ENCODE data around the gene RAP1GAP2.
A peak's percentile ranks its signal among the peaks of the same experiment; 100 is the strongest.
"Not testable (repeated sequence)": the region's sequence is repeated elsewhere in the genome, so short reads cannot be mapped to it uniquely, and the experiment has no call there.

The RAP1GAP2 gene

DNA sequence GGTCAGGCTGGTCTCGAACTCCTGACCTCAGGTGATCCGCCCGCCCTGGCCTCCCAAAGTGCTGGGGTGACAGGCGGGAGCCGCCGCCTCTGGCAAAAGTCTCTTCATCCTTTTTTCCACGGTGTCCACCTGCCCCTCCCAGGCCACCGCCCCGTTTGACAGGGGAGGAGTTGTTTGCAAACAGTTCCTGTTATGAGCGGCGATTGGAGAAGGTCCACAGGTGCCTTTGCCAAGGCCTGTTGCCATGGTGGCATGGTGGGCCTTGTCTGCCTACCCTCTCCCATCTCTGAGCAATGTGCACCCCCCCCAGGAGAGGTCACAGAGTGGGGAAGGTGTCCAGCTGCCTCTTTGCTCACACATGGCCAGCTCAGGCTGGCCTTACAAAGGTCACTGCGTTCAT, 16.0 kb upstream of the RAP1GAP2 start:
- no peak overlapping the region for H3K4me3 Mint-ChIP-seq
- no peak overlapping the region for H3K27ac Mint-ChIP-seq
- H3K27me3 Mint-ChIP-seq = peaks cover 75% of the 10 kb centered on the region
- H3K9me3 Mint-ChIP-seq = peaks cover 2% of the 10 kb centered on the region
- H3K36me3 Mint-ChIP-seq = no peaks in the 10 kb centered on the region
- peaks cover 10% of the 10 kb centered on the region for H3K4me1 Mint-ChIP-seq
- CTCF ChIA-PET = no interaction called here
- no peak for DNase-seq

DNA sequence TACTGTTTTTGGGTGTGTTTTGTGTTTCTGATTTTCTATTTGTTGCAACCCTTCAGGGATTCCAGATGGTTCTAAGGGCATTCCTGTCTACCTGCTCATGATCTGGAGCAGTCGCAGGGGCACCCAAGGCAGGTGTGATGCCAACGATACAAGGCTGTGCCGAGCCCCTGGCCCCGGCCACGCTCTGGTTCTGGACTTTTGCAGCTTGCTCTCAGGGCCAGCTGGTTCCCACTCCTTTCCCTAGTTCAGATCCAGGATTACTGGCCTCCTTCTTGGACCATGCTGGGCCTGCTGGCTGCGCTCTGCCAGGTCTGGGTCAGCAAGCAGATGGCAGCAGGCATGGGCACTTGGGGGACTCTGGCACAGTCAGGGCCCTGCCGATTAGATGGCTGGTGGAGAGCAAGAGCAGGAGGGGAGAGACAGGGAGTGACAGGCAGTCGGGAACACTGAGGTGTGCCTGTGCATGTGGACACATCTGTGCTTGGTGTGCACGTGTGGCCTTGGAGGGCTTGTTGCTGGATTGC, 15.2 kb upstream of the RAP1GAP2 start:
- DNase-seq = no peak
- H3K4me1 Mint-ChIP-seq = peaks cover 11% of the 10 kb centered on the region
- peaks cover 2% of the 10 kb centered on the region for H3K9me3 Mint-ChIP-seq
- H3K27me3 Mint-ChIP-seq = peaks cover 67% of the 10 kb centered on the region
- no peak overlapping the region for H3K4me3 Mint-ChIP-seq
- H3K36me3 Mint-ChIP-seq = no peaks in the 10 kb centered on the region
- CTCF ChIA-PET = no interaction called here
- H3K27ac Mint-ChIP-seq = no peak overlapping the region

DNA sequence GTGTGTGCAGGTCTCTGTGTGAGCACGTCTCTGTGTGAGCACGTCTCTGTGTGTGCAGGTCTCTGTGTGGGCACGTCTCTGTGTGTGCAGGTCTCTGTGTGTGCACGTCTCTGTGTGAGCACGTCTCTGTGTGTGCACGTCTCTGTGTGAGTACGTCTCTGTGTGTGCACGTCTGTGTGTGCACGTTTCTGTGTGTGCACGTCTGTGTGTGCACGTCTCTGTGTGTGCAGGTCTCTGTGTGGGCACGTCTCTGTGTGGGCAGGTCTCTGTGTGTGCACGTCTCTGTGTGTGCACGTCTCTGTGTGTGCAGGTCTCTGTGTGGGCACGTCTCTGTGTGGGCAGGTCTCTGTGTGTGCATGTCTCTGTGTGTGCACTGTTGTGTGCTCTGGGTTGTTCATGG, 14.6 kb upstream of the RAP1GAP2 start:
- H3K36me3 Mint-ChIP-seq, H3K4me3 Mint-ChIP-seq, H3K9me3 Mint-ChIP-seq, DNase-seq, CTCF ChIA-PET, H3K27ac Mint-ChIP-seq: not testable (repeated sequence)
- Mint-ChIP-seq H3K4me1 (peaks cover 16% of the 10 kb centered on the region), H3K27me3 (peaks cover 67% of the 10 kb centered on the region)

DNA sequence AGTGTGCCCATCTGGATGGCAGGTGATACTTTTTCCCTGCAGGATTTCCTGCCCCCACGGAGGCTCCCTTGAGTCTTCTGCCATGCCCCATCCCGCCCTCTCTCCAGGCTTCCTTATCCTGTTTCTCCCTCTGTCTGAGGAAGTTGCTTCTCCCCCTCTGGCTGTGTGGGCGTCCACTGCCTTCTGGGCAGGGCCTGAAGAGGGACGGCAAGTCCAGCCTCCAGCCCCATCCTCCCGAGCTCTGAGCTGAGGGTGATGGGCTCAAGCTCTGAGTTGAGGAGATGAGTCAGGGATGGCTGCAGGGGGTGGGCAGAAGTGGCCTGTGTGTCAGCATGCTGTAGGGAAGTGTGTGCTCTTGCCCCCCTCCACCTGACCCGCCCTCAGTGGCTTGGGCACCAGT, 14.2 kb upstream of the RAP1GAP2 start:
- Mint-ChIP-seq H3K4me1 (peaks cover 13% of the 10 kb centered on the region), H3K36me3 (no peaks in the 10 kb centered on the region), H3K4me3 (no peak overlapping the region), H3K9me3 (peaks cover 2% of the 10 kb centered on the region), H3K27ac (no peak overlapping the region), H3K27me3 (peaks cover 63% of the 10 kb centered on the region)
- CTCF ChIA-PET = interaction anchor here (0.8 to 1.7 kb wide), 3 partner anchors 33 to 202 kb away, joined by 3 to 4 read pairs (median 4); no protein-coding TSS in a partner anchor
- no peak for DNase-seq

DNA sequence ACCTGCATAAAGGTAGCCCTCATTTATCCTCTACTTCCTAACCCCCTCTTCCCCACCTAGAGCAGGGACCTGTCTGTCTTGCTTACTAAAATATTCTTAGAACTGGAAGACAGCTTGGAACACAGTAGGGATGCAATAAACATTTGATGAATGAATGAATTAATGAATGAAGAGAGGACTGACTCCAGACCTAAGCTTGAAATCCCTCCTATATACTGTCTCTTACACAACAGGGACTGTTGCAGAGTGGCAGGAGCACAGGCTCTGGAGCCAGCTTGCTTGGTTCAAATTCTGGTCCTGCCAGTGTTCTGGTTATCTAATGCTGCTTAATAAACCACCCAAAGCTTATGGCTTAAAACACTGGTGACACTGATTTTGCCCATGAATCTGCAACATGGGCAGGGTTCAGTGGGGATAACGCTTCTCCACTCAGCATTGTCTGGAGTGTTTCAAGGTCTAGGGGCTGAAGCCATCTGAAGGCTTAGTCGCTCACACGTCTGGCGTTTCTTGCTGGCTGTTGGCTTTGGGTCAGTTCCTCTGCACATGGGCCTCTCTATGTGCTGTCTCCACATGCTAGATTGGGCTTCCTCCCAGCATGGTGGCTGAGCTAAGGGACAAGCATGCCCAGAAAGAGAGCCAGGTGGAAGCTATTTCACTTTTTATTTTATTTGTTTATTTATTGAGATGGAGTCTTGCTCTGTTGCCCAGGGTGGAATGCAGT, 12.8 kb upstream of the RAP1GAP2 start:
- no peaks in the 10 kb centered on the region for H3K36me3 Mint-ChIP-seq
- H3K9me3 Mint-ChIP-seq = peaks cover 2% of the 10 kb centered on the region
- peaks cover 22% of the 10 kb centered on the region for H3K4me1 Mint-ChIP-seq
- CTCF ChIA-PET = interaction anchor here (1.2 to 1.7 kb wide), 2 partner anchors 13 to 31 kb away, joined by 3 to 4 read pairs; partner anchors contain the start of gene RAP1GAP2
- no peak overlapping the region for H3K4me3 Mint-ChIP-seq
- H3K27ac Mint-ChIP-seq = no peak overlapping the region
- H3K27me3 Mint-ChIP-seq = peaks cover 60% of the 10 kb centered on the region
- no peak for DNase-seq

DNA sequence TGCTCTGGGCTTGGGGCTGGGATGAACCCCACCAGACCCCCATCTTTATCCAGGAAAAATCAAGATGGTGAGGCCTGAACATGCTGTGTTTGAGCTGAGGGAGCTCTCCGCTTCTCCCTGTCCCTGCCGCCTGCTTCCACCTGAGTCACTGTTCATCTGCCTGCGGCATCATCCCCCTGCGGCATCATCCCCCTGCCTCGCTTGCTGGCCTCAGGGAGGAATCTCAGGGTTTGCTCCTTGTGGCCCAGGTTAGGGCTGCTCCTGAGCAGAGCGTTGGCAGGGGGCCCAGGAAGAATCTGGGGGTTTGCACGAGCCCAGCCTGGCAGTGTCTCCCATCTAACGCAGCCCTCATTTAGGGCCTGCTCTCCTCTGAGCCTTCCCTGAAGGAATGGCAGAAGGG, 11.4 kb upstream of the RAP1GAP2 start:
- Mint-ChIP-seq H3K4me1 (peaks cover 28% of the 10 kb centered on the region), H3K27me3 (peaks cover 59% of the 10 kb centered on the region), H3K9me3 (peaks cover 2% of the 10 kb centered on the region), H3K27ac (no peak overlapping the region), H3K36me3 (no peaks in the 10 kb centered on the region), H3K4me3 (no peak overlapping the region)
- no peak for DNase-seq
- CTCF ChIA-PET = interaction anchor here (1.3 to 2.6 kb wide), 6 partner anchors 8 to 64 kb away, joined by 4 to 24 read pairs (median 20); partner anchors contain the start of gene RAP1GAP2

DNA sequence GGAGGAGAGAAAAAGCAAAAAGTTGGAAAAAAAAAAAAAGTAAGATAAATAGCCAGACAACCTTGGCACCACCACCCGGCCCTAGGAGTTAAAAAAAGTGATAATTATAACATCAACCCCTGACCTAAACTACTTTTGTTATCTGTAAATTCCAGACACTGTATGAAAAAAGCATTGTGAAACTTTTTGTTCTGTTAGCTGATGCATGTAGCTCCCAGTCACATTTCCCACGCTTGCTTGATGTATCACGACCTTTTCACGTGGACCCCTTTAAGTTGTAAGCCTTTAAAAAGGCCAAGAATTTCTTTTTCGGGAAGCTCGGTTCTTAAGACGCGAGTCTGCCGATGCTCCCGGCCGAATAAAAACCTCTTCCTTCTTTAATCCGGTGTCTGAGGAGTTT, 10.9 kb upstream of the RAP1GAP2 start:
- not testable (repeated sequence) for H3K4me3 Mint-ChIP-seq, H3K27ac Mint-ChIP-seq
- CTCF ChIA-PET = interaction anchor here (0.7 to 2.6 kb wide), 10 partner anchors 9 to 226 kb away, joined by 3 to 24 read pairs (median 10); partner anchors contain the start of gene RAP1GAP2

DNA sequence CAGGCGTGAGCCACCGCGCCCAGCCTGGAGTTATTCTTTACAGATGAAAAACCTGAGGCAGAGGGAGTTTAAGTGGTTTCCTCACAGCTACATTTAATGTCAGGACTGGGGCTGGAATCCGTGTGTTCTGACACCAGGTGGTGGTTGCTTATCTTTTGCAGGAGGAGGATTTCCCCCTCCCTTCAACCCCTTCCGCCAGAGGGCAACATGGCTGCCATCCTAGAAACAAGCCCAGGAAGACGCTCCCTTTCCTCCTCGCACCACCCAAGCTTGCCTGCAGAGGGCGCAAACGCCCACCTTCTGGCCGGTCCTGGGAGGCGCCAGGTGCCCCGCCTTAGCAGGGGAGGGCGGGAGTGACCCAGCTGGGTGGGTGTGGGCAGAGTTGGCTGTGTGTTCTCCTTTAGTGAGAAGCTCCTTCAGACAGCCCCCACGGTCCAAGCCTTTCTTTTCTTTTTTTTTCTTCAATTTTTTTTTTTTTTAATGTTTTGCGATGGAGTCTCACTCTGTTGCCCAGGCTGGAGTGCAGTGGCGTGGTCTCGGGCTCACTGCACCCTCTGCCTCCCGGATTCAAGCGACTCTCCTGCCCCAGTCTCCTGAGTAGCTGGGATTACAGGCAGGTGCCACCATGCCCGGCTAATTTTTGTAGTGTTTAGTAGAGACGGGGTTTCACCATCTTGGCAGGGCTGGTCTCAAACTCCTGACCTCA, 9.9 kb upstream of the RAP1GAP2 start:
- no peaks in the 10 kb centered on the region for H3K36me3 Mint-ChIP-seq
- peaks cover 61% of the 10 kb centered on the region for H3K27me3 Mint-ChIP-seq
- DNase-seq = peak; percentile 94
- no peak overlapping the region for H3K27ac Mint-ChIP-seq
- CTCF ChIA-PET = interaction anchor here (0.7 to 2.6 kb wide), 17 partner anchors 10 to 404 kb away, joined by 3 to 24 read pairs (median 4); partner anchors contain the start of gene RAP1GAP2
- H3K4me3 Mint-ChIP-seq = no peak overlapping the region
- peaks cover 38% of the 10 kb centered on the region for H3K4me1 Mint-ChIP-seq
- peaks cover 2% of the 10 kb centered on the region for H3K9me3 Mint-ChIP-seq

More for the DNA sequence above, 10.9 kb upstream of the RAP1GAP2 start:
- H3K4me1 Mint-ChIP-seq = peaks cover 30% of the 10 kb centered on the region
- DNase-seq, H3K9me3 Mint-ChIP-seq, H3K36me3 Mint-ChIP-seq: not testable (repeated sequence)
- peaks cover 59% of the 10 kb centered on the region for H3K27me3 Mint-ChIP-seq

DNA sequence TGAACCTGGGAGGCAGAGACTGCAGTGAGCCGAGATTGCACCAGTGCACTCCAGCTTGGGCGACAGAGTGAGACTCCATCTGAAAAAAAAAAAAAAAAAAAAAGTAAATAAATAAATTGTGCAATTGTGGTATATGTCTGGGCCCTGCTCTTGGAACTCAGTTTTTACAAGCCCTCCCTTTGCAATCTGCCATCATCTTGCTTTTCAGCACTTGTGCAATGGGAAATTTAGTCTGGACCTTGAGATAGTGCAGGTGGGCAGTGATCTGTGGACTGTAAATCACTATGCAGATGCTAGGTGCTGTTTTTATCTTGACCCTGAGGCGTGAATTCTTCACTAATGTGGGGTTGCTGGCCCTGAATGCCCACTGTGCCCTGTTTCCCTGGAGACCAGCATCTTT, 6.5 kb upstream of the RAP1GAP2 start:
- CTCF ChIA-PET = no interaction called here
- Mint-ChIP-seq H3K4me3 (no peak overlapping the region), H3K4me1 (peaks cover 71% of the 10 kb centered on the region), H3K9me3 (no peaks in the 10 kb centered on the region), H3K27me3 (peaks cover 78% of the 10 kb centered on the region), H3K36me3 (peaks cover 3% of the 10 kb centered on the region), H3K27ac (no peak overlapping the region)
- no peak for DNase-seq

DNA sequence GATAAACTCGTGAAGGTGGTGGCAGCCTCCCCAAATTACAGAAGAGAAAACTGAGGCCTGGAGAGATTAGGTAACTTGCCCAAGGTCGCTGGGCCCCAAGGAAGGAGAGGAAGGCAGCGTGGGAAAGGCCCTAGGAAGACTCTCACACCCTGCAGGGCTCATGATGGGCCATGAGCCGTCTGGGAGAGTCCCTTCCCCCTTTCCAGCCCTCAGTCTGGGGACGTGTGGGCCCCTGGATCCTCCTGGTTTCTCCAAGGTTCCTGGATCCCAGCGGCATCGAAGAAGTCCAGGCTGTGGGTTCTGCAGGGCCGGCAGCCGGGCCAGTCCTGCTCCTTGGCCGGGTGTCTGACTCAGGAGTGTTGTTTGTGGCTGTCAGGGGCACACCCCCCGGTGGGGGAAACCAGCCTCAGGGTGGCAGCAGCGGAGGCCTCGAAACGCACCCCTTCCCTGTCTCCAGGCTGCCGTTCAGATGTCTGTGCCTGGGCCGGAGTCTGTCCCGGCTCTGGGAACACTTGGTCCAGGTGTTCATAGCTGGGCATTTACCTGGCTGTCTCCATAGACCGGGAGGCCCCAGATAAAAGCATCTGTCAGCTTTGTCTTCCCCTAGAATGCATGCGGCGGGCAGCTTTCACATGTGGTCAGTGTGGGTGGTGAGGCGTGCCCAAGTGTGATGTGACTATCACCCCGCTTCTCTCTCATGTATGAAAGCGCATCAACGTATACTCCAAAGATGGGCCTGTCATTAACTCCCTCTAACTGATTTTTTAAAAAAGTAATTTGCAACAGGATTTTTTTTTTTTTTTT, 3.7 kb upstream of the RAP1GAP2 start:
- Mint-ChIP-seq H3K27me3 (peaks cover 85% of the 10 kb centered on the region), H3K27ac (no peak overlapping the region), H3K36me3 (peaks cover 14% of the 10 kb centered on the region), H3K4me3 (no peak overlapping the region), H3K9me3 (no peaks in the 10 kb centered on the region), H3K4me1 (peaks cover 80% of the 10 kb centered on the region)
- peak; percentile 49 for DNase-seq
- CTCF ChIA-PET = interaction anchor here (0.7 kb wide), 1 partner anchor 22 kb away, joined by 4 read pairs; no protein-coding TSS in a partner anchor

DNA sequence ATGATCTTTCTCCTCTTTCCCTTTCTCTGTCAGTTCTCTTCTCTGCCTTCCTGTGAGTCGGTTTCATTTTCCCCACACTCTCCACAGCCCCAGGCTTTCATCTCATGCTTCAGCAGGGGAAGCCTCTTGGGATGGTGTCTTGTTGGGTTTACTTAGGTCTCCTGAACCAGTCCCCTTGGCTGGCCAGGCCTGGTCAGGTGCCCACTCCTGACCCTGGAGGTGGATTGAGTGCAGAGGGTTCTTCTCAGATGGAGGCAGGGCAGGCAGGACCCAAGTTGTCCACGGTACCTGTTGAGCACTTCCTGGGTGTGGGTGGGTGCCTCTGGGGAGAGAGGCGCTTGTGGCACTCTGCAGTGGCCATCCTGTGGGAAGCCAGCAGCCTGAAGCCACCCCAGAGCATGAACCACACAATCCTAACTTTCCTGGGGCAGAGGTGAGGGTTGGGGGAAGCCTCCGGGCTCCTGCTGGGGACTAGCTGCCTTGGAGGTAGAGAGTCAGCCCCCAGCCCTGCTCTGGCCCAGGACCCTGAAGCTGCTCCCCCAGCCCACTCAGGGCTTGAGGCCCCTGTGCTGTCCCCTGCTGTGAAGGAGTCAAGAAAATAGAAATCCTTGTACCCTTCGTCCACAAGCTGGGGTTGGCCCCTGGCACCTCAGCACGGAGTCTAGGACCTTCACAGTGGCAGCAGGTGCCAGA, 2.0 kb upstream of the RAP1GAP2 start:
- peaks cover 83% of the 10 kb centered on the region for H3K27me3 Mint-ChIP-seq

DNA sequence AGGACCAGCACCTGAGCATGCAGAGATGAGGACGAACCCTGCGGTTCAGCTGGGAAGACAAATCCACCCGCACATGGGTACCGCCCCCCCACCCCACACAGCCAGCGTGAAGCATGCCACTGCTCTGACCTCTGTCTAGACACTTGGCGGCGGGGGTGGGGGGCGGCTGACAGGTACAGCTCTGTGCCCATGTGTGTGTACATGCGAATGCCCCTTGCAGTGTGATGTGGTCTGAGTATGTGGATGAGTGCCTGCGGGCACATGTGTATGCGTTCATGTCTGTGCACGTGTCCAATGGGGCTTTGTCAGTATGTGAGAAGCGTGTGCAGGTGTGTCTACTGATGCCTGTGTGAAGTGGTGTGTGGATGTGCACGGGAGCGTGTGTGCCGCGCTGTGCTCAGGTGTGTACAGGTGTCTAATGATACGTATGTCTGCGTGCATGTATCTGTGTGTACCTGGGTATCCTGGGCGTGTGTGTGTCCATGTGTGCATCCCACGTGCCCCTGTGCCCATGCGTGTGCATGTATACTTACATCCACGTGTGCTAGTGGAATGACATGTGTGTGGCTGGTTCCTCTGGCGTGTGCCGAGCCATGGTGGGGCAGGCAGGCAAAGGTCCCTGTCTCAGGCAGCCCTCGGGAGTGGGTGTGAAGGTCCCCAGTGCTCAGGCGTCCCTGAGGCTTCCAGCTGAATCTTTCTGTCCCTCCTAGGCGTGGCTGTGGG, 636 bp upstream of the RAP1GAP2 start:
- Mint-ChIP-seq H3K36me3 (peaks cover 26% of the 10 kb centered on the region), H3K4me1 (peaks cover 88% of the 10 kb centered on the region), H3K9me3 (no peaks in the 10 kb centered on the region), H3K4me3 (peak overlapping the region; percentile 93), H3K27me3 (peaks cover 83% of the 10 kb centered on the region), H3K27ac (peak overlapping the region; percentile 78)
- DNase-seq = no peak
- CTCF ChIA-PET = interaction anchor here (1.0 to 3.8 kb wide), 3 partner anchors 9 to 19 kb away, joined by 3 to 21 read pairs (median 12); no protein-coding TSS in a partner anchor

More for the DNA sequence above, 2.0 kb upstream of the RAP1GAP2 start:
- Mint-ChIP-seq H3K36me3 (peaks cover 19% of the 10 kb centered on the region), H3K4me3 (peak overlapping the region; percentile 93), H3K9me3 (no peaks in the 10 kb centered on the region), H3K4me1 (peaks cover 86% of the 10 kb centered on the region), H3K27ac (peak overlapping the region; percentile 86)
- CTCF ChIA-PET = interaction anchor here (0.7 to 3.8 kb wide), 2 partner anchors 8 to 54 kb away, joined by 3 to 21 read pairs; no protein-coding TSS in a partner anchor
- DNase-seq = peak; percentile 66

DNA sequence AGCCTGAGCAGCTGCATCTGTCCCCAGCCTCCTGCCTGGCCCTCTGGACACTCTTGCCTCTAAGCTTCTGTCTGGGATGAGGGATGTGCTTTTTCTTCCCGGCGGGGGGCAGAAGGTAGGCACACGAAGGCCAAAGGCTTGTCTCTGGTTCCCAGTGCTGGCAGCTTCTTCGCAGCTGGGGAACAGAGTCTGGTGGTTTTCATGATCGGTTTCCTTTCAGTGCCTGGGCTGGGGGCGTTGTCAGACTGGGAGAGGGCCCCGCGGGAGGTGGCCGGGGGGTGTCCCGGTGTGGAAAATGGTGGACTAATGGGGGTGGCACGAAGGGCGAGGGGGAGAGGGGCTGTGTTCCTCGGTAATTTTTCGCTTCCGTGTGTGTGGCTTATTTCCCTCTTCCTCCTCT, 988 bp downstream of the RAP1GAP2 start:
- H3K4me3 Mint-ChIP-seq = peak overlapping the region; percentile 93
- CTCF ChIA-PET = interaction anchor here (2.6 to 3.8 kb wide), 2 partner anchors 11 to 17 kb away, joined by 12 to 21 read pairs; no protein-coding TSS in a partner anchor
- peaks cover 75% of the 10 kb centered on the region for H3K27me3 Mint-ChIP-seq
- H3K9me3 Mint-ChIP-seq = no peaks in the 10 kb centered on the region
- peaks cover 73% of the 10 kb centered on the region for H3K4me1 Mint-ChIP-seq
- H3K36me3 Mint-ChIP-seq = peaks cover 36% of the 10 kb centered on the region
- peak; percentile 27 for DNase-seq
- no peak overlapping the region for H3K27ac Mint-ChIP-seq

Measured in activated naive CD4-positive, alpha-beta T cell treated with anti-CD3 and anti-CD28 coated beads, Interleukin-2, amount 10 ng/mL, durations not matched to agents 7 days and 5 days (primary cell).